IPS-18a (cell line): ENCODE measurements around the gene ARRB1.

Experiments used
- H3K27ac ChIP-seq: one replicate; pipeline ENCODE4 v1.5.1; 2013; ENCODE audit warnings: low read length
- H3K27me3 ChIP-seq: one replicate; pipeline ENCODE4 v1.6.1; 2013; ENCODE audit warnings: mild to moderate bottlenecking, low read length; ENCODE audit not compliant: control insufficient read depth, insufficient read depth
- H3K36me3 ChIP-seq: one replicate; pipeline ENCODE4 v1.6.1; 2013; ENCODE audit warnings: low read depth, low read length; ENCODE audit not compliant: control insufficient read depth
- H3K4me1 ChIP-seq: one replicate; pipeline ENCODE4 v1.6.1; 2013; ENCODE audit warnings: low read depth, low read length; ENCODE audit not compliant: control insufficient read depth
- H3K4me3 ChIP-seq: one replicate; pipeline ENCODE4 v1.5.1; 2013; ENCODE audit warnings: low read length
- H3K9ac ChIP-seq: one replicate; pipeline ENCODE4 v1.6.1; 2013; ENCODE audit warnings: mild to moderate bottlenecking, low read length, moderate library complexity
- H3K9me3 ChIP-seq: one replicate; pipeline ENCODE4 v1.6.1; 2013; ENCODE audit warnings: low read depth, low read length; ENCODE audit not compliant: control insufficient read depth

The ARRB1 gene

GRCh38 chr11:75351541-75351790 lies at the start of gene ARRB1:
Gene ARRB1 (minus strand): TSS chr11:75351661. CDS start chr11:75351607, 54 bp downstream.
- peaks cover 19% of the 10 kb centered on the region for H3K4me1 ChIP-seq
- no peaks in the 10 kb centered on the region for H3K36me3 ChIP-seq
- H3K9ac ChIP-seq, result no peak within 1 kb of the TSS
- no peaks in the 10 kb centered on the region for H3K9me3 ChIP-seq
- peaks cover 15% of the 10 kb centered on the region for H3K27me3 ChIP-seq
- peak within 1 kb of the TSS; percentile 60 for H3K4me3 ChIP-seq
- H3K27ac ChIP-seq, result no peak within 1 kb of the TSS

DNA sequence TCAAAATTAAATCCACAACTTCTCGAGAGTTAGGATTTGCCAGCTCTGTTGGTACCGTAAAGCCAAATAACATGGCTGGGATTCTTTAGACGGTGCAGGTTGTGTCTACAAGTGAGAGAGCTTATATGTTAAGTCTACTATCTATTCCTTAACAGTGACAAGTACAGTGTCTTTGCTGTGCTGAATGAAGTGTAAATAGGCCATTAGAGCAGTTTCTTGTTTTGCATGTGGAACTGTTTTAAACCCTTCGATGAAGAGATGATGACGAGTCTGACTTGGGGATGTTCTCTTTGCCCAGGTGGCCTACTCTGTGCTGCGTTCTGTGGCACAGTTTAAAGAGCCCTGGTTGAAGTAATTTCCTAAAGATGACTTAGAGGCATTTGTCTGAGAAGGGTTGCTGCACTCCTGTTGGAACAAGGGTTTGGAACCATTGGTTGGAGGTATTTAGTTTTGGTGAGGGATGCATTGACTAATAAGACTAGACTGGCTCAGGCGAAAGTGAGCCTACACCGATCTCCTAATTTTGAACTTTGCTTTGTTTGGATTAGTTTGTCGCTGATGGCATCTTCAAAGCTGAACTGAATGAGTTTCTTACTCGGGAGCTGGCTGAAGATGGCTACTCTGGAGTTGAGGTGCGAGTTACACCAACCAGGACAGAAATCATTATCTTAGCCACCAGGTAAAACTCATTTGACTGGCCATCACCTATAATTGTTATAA lies 48.8 kb upstream of the ARRB1 start:
- Histone ChIP-seq H3K27ac (peak overlapping the region; percentile 87), H3K9me3 (no peaks in the 10 kb centered on the region), H3K27me3 (no peaks in the 10 kb centered on the region), H3K9ac (peak overlapping the region; percentile 96), H3K4me1 (peaks cover 7% of the 10 kb centered on the region), H3K36me3 (peaks cover 45% of the 10 kb centered on the region), H3K4me3 (peak overlapping the region; percentile 94)

GRCh38 chr11:75399344-75400145 lies 48.1 kb upstream of the ARRB1 start, which contains the start of gene RPS3:
Gene RPS3 (plus strand): TSS chr11:75399518. CDS start chr11:75399548, 30 bp downstream.
- Histone ChIP-seq H3K4me1 (peaks cover 7% of the 10 kb centered on the region), H3K36me3 (peaks cover 37% of the 10 kb centered on the region), H3K9ac (peak within 1 kb of the TSS; percentile 96), H3K27me3 (no peaks in the 10 kb centered on the region), H3K27ac (peak within 1 kb of the TSS; percentile 87), H3K9me3 (no peaks in the 10 kb centered on the region), H3K4me3 (peak within 1 kb of the TSS; percentile 94)

DNA sequence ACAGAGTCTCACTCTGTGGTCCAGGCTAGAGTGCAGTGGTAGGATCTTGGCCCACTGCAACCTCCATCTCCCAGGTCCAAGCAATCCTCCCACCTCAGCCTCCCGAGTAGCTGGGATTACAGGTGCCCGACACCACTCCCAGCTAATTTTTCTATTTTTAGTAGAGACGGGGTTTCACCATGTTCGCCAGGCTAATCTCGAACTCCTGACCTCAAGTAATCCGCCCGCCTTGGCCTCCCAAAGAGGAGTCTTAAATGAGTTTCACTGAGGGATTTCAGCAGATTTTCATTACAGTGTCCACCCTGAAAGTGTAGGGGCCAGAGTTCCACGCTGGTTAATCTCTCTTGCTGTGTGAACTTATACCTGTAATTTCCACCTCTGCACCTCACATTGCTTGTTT lies 47.4 kb upstream of the ARRB1 start:
- Histone ChIP-seq H3K4me1 (peaks cover 7% of the 10 kb centered on the region), H3K9ac (no peak overlapping the region), H3K9me3 (no peaks in the 10 kb centered on the region), H3K27ac (no peak overlapping the region), H3K4me3 (no peak overlapping the region), H3K27me3 (no peaks in the 10 kb centered on the region), H3K36me3 (peaks cover 31% of the 10 kb centered on the region)

- Histone ChIP-seq H3K4me1 (no peaks in the 10 kb centered on the region), H3K4me3 (no peak overlapping the region), H3K9me3 (no peaks in the 10 kb centered on the region), H3K9ac (no peak overlapping the region), H3K27ac (no peak overlapping the region), H3K27me3 (no peaks in the 10 kb centered on the region), H3K36me3 (no peaks in the 10 kb centered on the region)
These were observed 42.8 kb upstream of the ARRB1 start for GRCh38 chr11:75394085-75394840.

DNA sequence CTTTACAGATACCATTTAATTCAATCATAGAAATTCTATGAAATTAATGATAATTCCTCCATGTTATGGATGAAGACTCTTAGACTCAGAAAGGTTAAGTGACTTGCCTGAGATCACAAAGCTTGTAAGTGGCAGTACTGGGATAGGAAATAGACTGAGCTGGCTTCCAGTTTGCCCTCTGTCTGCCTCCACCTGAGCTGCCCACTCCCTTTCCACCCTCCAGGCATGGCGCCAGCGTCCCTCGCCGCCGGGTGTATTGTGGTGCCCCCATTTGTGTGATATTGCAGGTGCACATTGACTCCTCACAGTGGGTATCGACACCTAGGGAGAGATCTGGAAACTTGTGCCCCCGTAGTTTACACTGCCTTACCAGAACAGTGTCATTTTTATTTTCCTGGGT lies 38.5 kb upstream of the ARRB1 start:
- Histone ChIP-seq H3K4me3 (no peak overlapping the region), H3K36me3 (no peaks in the 10 kb centered on the region), H3K27me3 (no peaks in the 10 kb centered on the region), H3K9me3 (no peaks in the 10 kb centered on the region), H3K27ac (no peak overlapping the region), H3K9ac (no peak overlapping the region), H3K4me1 (peaks cover 4% of the 10 kb centered on the region)

DNA sequence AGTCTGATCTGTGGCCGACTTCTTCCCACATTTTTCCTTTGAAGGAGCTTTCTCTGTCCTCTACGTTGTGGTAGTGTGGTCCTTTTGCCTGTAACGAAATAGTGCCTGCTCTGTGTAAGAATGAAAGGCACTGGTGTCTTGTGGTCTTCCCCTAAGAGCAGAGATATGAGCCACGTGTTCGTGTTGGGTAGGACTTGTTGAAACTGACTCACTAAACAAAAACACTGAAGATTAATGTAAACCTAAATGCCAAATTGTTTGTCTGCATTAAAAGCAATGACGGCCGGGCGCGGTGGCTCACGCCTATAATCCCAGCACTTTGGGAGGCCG lies 37.8 kb upstream of the ARRB1 start:
- no peaks in the 10 kb centered on the region for H3K9me3 ChIP-seq
- H3K27me3 ChIP-seq, result no peaks in the 10 kb centered on the region
- H3K4me3 ChIP-seq, result no peak overlapping the region
- H3K36me3 ChIP-seq, result no peaks in the 10 kb centered on the region
- no peak overlapping the region for H3K9ac ChIP-seq
- H3K27ac ChIP-seq, result no peak overlapping the region
- peaks cover 4% of the 10 kb centered on the region for H3K4me1 ChIP-seq

GRCh38 chr11:75388386-75389275 lies 37.2 kb upstream of the ARRB1 start:
- H3K9me3 ChIP-seq, result no peaks in the 10 kb centered on the region
- H3K9ac ChIP-seq, result no peak overlapping the region
- no peaks in the 10 kb centered on the region for H3K27me3 ChIP-seq
- H3K4me3 ChIP-seq, result no peak overlapping the region
- H3K36me3 ChIP-seq, result no peaks in the 10 kb centered on the region
- H3K27ac ChIP-seq, result no peak overlapping the region
- H3K4me1 ChIP-seq, result peaks cover 4% of the 10 kb centered on the region

- Histone ChIP-seq H3K9ac (no peak overlapping the region), H3K36me3 (no peaks in the 10 kb centered on the region), H3K4me1 (peaks cover 4% of the 10 kb centered on the region), H3K4me3 (no peak overlapping the region), H3K27ac (no peak overlapping the region), H3K9me3 (no peaks in the 10 kb centered on the region), H3K27me3 (no peaks in the 10 kb centered on the region)
These were observed 36.4 kb upstream of the ARRB1 start for GRCh38 chr11:75387736-75388294.

DNA sequence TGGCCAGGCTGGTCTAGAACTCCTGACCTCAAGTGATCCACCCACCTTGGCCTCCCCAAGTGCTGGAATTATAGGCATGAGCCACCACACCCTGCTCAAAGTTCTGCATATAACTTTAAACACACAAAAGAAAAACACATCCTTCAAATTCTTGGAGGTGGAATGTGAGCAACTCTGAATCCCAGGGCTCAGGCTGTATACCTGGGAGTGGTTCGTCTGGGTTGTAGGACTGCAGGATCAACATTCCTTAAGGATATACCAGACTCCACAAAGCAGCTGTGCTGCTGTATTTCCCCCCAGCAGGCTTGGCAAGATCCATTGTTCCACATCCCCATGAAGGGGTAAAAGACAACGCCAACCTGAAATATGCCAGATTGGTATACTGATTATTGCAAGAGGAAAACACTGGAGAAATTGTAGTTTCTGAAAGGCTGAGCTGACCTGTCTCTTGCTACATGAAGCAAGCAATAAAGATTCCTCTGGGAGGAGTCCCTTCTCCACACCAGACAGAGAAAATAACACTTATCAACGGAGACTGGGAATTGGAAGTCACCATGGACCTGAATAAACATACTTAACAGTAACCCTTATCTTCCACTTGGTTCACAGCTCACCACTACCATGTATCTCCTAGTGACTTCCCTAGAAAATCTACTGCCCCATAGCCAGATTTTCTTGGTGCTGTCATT lies 35.6 kb upstream of the ARRB1 start:
- no peak overlapping the region for H3K27ac ChIP-seq
- H3K4me1 ChIP-seq, result peaks cover 4% of the 10 kb centered on the region
- H3K9ac ChIP-seq, result no peak overlapping the region

More for the DNA sequence above, 35.6 kb upstream of the ARRB1 start:
- no peak overlapping the region for H3K4me3 ChIP-seq
- no peaks in the 10 kb centered on the region for H3K9me3 ChIP-seq
- no peaks in the 10 kb centered on the region for H3K27me3 ChIP-seq
- no peaks in the 10 kb centered on the region for H3K36me3 ChIP-seq
